Stimulated activated CD8-positive, alpha-beta memory T cell treated with anti-CD3 and anti-CD28 coated beads, Interleukin-12 subunit alpha, Interleukin-12 subunit beta, amount 100 ng/mL, for 4 hours (primary cell): ENCODE measurements around the gene SLIT1.

Source experiments
- DNase-seq: peaks from one replicate; pipeline ENCODE4 v3.0.0-alpha.2; 2020; ENCODE audit warnings: low read depth

The SLIT1 gene

GRCh38 chr10:97079448-97079847 lies 106.3 kb downstream of the SLIT1 start:
- no peak for DNase-seq

- no peak for DNase-seq
Observed at GRCh38 chr10:97078938-97079445, 106.8 kb downstream of the SLIT1 start.

GRCh38 chr10:97078261-97078937 lies 107.4 kb downstream of the SLIT1 start:
- no peak for DNase-seq

- DNase-seq = no peak
Observed at GRCh38 chr10:97076781-97077180, 109.0 kb downstream of the SLIT1 start.

GRCh38 chr10:97075961-97076525 lies 109.7 kb downstream of the SLIT1 start:
- DNase-seq = no peak

- no peak for DNase-seq
Observed at GRCh38 chr10:97075421-97075820, 110.3 kb downstream of the SLIT1 start.

GRCh38 chr10:97074256-97075145 lies 111.3 kb downstream of the SLIT1 start:
- no peak for DNase-seq

GRCh38 chr10:97072851-97073665 lies 112.7 kb downstream of the SLIT1 start:
- peak; percentile 60 for DNase-seq

- DNase-seq = no peak
Observed at GRCh38 chr10:97071496-97071895, 114.3 kb downstream of the SLIT1 start.

GRCh38 chr10:97069576-97070362 lies 116.0 kb downstream of the SLIT1 start:
- no peak for DNase-seq

- DNase-seq = no peak
Observed at GRCh38 chr10:97069026-97069425, 116.7 kb downstream of the SLIT1 start.

- no peak for DNase-seq
Observed at GRCh38 chr10:97067716-97068391, 117.9 kb downstream of the SLIT1 start.

- DNase-seq = no peak
Observed at GRCh38 chr10:97066877-97067555, 118.7 kb downstream of the SLIT1 start.

- DNase-seq = no peak
Observed at GRCh38 chr10:97065686-97066660, 119.8 kb downstream of the SLIT1 start.

- DNase-seq = no peak
Observed at GRCh38 chr10:97065128-97065527, 120.6 kb downstream of the SLIT1 start.

GRCh38 chr10:97063983-97064837 lies 121.5 kb downstream of the SLIT1 start:
- DNase-seq = no peak

GRCh38 chr10:97063271-97063982 lies 122.3 kb downstream of the SLIT1 start:
- no peak for DNase-seq
